Renal cortex interstitium (tissue), 11 donors: ENCODE results near the gene PDLIM7. TPM values are rescaled to one million over a fixed set of nuclear protein-coding genes. Genes with fewer than 3 reads are reported as not detected.
A peak's percentile ranks its signal among the peaks of the same experiment; 100 is the strongest.

ENCODE experiments used
- DNase-seq, 11 donors: peaks; one replicate each; pipeline ENCODE4 v3.0.0-alpha.2; 2013; ENCODE audit warnings: low read depth in 9 of 11, low spot score in 4 of 11; ENCODE audit errors: extremely low read depth in 1 of 11
- polyA plus RNA-seq, 3 donors: library from polyadenylated mRNA; unstranded; fragments of 120-200 nt; gene quantifications; one replicate each; pipeline ENCODE4 v1.2.1, GENCODE V29; 2013; ENCODE audit not compliant: insufficient read length in 3 of 3

Gene PDLIM7
- polyA plus RNA-seq, 3 donors: 82.7 to 143 (median 125) TPM

- DNase-seq: no peak
Observed at GRCh38 chr5:177470759-177471536, 26.5 kb downstream of the PDLIM7 start.

- no peak for DNase-seq
Observed at GRCh38 chr5:177469750-177470525, 27.5 kb downstream of the PDLIM7 start.

- DNase-seq: no peak
Observed at GRCh38 chr5:177468685-177469628, 28.4 kb downstream of the PDLIM7 start.

GRCh38 chr5:177468329-177468684, 29.1 kb downstream of the PDLIM7 start:
- DNase-seq: no peak

- no peak for DNase-seq
Observed at GRCh38 chr5:177467436-177467835, 30.0 kb downstream of the PDLIM7 start.

GRCh38 chr5:177466861-177467260, 30.5 kb downstream of the PDLIM7 start:
- no peak for DNase-seq

GRCh38 chr5:177465044-177465443, 32.4 kb downstream of the PDLIM7 start:
- DNase-seq: no peak

- no peak for DNase-seq
Observed at GRCh38 chr5:177462021-177462670, 35.3 kb downstream of the PDLIM7 start.

GRCh38 chr5:177459819-177460628, 37.4 kb downstream of the PDLIM7 start:
- no peak for DNase-seq

GRCh38 chr5:177459357-177459756, 38.0 kb downstream of the PDLIM7 start:
- no peak for DNase-seq

- DNase-seq: no peak
Observed at GRCh38 chr5:177458912-177459350, 38.5 kb downstream of the PDLIM7 start.

- DNase-seq: no peak
Observed at GRCh38 chr5:177457852-177458681, 39.3 kb downstream of the PDLIM7 start.

GRCh38 chr5:177456976-177457851, 40.2 kb downstream of the PDLIM7 start:
- DNase-seq: peak in 9 of 11 donors; percentile 56 to 91 (median 86)

GRCh38 chr5:177456591-177456964, 40.8 kb downstream of the PDLIM7 start:
- DNase-seq: no peak

- DNase-seq: peak in 8 of 11 donors; percentile 80 to 91 (median 88)
Observed at GRCh38 chr5:177455661-177456590, 41.5 kb downstream of the PDLIM7 start.
